Activated CD4-positive, alpha-beta T cell treated with anti-CD3 and anti-CD28 coated beads, Interleukin-2, amount 10 ng/mL, durations not matched to agents 7 days and 5 days (primary cell): ENCODE results near the gene NCBP2L. TPM values are rescaled to one million over a fixed set of nuclear protein-coding genes. Genes with fewer than 3 reads are reported as not detected.
A peak's percentile ranks its signal among the peaks of the same experiment; 100 is the strongest.

Source experiments
- CTCF ChIA-PET: fragments of 350-600 bp; sonication (Branson Sonifier 250); formaldehyde crosslinking; loops from one replicate; lab custom pipeline; 2021; ENCODE audit warnings: antibody characterized with exemption; lab: Charles Lee
- POLR2A ChIA-PET: fragments of 350-600 bp; sonication (Branson Sonifier 250); formaldehyde crosslinking; loops from one replicate; lab custom pipeline; 2021; ENCODE audit warnings: antibody characterized with exemption; lab: Charles Lee
- DNase-seq: peaks from one replicate; pipeline ENCODE4 v3.0.0-alpha.2; 2020
- H3K27ac Mint-ChIP-seq: one replicate; pipeline ENCODE4 v1.8.0; 2021; ENCODE audit warnings: mild to moderate bottlenecking, moderate library complexity, mixed read lengths
- H3K27me3 Mint-ChIP-seq: one replicate; pipeline ENCODE4 v1.8.0; 2021; ENCODE audit warnings: mixed read lengths
- H3K36me3 Mint-ChIP-seq: one replicate; pipeline ENCODE4 v1.8.0; 2021; ENCODE audit warnings: low read depth, mixed read lengths
- H3K4me1 Mint-ChIP-seq: one replicate; pipeline ENCODE4 v1.8.0; 2021; ENCODE audit warnings: mixed read lengths
- H3K4me3 Mint-ChIP-seq: one replicate; pipeline ENCODE4 v1.8.0; 2021; ENCODE audit warnings: mild to moderate bottlenecking, moderate library complexity, mixed read lengths
- H3K9me3 Mint-ChIP-seq: one replicate; pipeline ENCODE4 v1.8.0; 2021; ENCODE audit warnings: mixed read lengths
- total RNA-seq, 2 experiments: library from RNA; stranded (reverse); gene quantifications; one replicate each; pipeline ENCODE4 v1.2.3, GENCODE V29; 2021

NCBP2L gene
- total RNA-seq, result not detected

DNA sequence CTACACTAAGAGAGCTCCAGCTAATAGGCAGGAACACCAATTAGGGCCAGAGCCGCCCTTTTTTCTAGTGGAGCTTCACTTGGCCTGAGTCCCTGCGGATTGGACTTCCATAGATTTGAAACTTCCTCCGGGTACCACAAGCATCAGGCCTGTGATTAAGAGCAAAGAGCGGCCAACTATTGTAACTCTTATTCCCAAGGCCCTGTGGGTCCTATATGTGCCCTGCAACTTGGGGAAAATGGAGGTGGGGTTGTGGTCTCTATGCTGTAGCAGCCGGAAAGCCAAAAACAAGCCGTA is at the start of gene NCBP2L:
NCBP2L (plus strand) TSS at position 198 of the 297 bp plus-strand sequence. CDS start 16,488 bp downstream, outside the sequence.
- H3K27me3 Mint-ChIP-seq, result peaks cover 6% of the 10 kb centered on the region
- peaks cover 12% of the 10 kb centered on the region for H3K4me1 Mint-ChIP-seq
- ChIA-PET POLR2A (no interaction called here), CTCF (interaction anchor here (0.7 to 3.6 kb wide), 16 partner anchors 9 to 317 kb away, joined by 3 to 35 read pairs (median 4); partner anchors contain the start of gene PRPS1)
- no peak for DNase-seq
- H3K27ac Mint-ChIP-seq, result peak within 1 kb of the TSS; percentile 73
- H3K4me3 Mint-ChIP-seq, result peak within 1 kb of the TSS; percentile 78
- no peaks in the 10 kb centered on the region for H3K36me3 Mint-ChIP-seq
- H3K9me3 Mint-ChIP-seq, result no peaks in the 10 kb centered on the region

DNA sequence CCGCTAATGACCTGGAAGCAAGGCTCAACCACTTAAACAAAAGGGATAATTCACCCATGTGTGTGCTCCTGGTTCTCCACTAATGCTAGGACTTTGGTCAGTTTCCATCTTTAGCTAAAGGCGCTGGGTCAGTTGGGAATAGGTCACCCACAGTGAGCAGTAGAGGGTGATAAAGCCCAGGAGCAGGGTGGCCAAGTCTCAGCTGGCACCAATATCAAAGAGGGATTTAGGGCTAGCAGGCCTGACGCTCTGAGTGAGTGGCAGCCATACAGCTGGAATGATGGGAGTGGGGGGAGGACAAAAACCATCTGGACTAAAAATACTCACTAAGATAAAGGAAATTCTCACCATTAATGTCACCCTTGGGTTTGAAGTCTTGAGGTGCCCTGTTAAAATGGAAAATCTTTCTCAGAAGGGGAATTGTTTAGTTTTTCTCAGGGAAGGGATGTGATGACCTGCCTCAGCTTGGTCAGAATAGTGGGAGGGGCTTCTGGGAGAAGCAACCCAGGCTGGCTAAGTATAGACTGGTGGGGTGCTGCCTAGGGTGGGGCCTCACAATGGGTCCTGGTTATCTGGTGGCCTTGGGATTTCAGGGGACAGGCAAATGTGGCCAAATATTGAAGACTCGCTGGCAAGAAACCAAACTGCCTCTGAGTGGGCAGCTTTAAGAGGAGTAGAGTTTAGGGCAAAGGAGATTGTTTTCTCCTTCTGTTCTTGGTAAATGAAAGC is 49.0 kb upstream of the NCBP2L start:
- H3K4me1 Mint-ChIP-seq, result peaks cover 2% of the 10 kb centered on the region
- H3K27ac Mint-ChIP-seq, result no peak overlapping the region
- H3K9me3 Mint-ChIP-seq, result no peaks in the 10 kb centered on the region
- CTCF ChIA-PET, result interaction anchor here (1.0 to 2.2 kb wide), 5 partner anchors 10 to 56 kb away, joined by 5 to 13 read pairs (median 7); no protein-coding TSS in a partner anchor
- POLR2A ChIA-PET, result no interaction called here
- no peak overlapping the region for H3K4me3 Mint-ChIP-seq
- no peaks in the 10 kb centered on the region for H3K27me3 Mint-ChIP-seq
- DNase-seq, result no peak
- H3K36me3 Mint-ChIP-seq, result no peaks in the 10 kb centered on the region

DNA sequence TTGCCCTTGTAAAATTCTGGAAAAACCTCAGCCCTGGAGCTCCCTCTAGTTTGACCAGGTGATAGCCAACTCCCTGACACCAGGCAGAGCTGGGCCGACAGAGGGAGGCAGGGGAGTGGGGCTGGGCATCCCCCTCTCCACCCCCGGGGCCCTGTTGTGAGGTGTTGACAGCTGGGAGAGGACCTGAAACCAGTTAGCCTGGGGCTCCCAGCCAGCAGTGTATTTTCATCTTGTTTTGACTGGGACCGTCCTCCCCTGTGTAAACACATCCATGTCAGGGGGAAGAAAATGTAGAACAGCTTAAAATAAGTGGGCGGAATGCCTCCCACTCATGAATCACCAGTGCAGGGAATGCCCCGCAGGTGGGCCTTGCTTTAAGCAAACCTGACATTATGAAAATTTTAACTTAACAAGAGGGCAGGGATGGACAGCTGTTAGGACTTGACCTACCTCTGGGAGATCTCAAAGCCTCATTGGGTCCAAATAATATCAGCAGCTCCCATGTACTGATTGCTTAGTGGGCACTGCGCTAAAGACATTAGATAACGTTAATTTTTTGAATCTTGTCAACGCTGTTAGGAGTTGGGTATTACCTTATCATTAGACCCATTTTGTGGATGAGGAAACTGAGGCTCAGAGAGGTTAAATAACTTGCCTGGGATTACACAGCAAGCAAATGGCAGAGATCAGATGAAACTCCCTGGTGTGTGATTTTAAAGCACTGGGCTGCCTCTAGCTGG is 47.8 kb upstream of the NCBP2L start:
- ChIA-PET POLR2A (no interaction called here), CTCF (interaction anchor here (0.9 to 2.2 kb wide), 5 partner anchors 11 to 57 kb away, joined by 3 to 13 read pairs (median 5); no protein-coding TSS in a partner anchor)
- DNase-seq, result no peak
- Mint-ChIP-seq H3K4me3 (no peak overlapping the region), H3K9me3 (no peaks in the 10 kb centered on the region), H3K4me1 (peaks cover 2% of the 10 kb centered on the region), H3K27me3 (no peaks in the 10 kb centered on the region), H3K36me3 (no peaks in the 10 kb centered on the region), H3K27ac (no peak overlapping the region)

DNA sequence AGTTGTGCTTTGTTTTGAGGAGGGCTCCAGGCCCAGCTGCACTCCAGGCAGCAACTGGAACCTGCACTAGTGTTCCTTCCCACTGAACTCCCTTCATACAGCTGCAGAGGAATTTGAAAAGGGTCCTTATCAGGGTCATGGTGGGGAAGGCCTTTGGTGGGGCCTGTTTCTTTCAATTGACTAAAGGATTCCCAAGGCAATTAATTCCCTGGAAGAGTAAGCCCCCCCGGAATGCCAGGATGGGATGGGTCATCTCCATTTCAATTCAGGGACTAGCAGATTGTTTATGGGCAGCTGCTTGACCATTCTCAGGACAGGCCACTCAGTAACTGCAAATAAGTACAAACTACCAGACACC is 47.3 kb upstream of the NCBP2L start:
- no peaks in the 10 kb centered on the region for H3K36me3 Mint-ChIP-seq
- H3K9me3 Mint-ChIP-seq, result no peaks in the 10 kb centered on the region
- ChIA-PET POLR2A (no interaction called here), CTCF (interaction anchor here (2.0 to 2.2 kb wide), 2 partner anchors 10 to 12 kb away, joined by 9 to 13 read pairs; no protein-coding TSS in a partner anchor)
- no peak overlapping the region for H3K4me3 Mint-ChIP-seq
- peaks cover 3% of the 10 kb centered on the region for H3K4me1 Mint-ChIP-seq
- H3K27me3 Mint-ChIP-seq, result no peaks in the 10 kb centered on the region
- no peak overlapping the region for H3K27ac Mint-ChIP-seq
- DNase-seq, result no peak

DNA sequence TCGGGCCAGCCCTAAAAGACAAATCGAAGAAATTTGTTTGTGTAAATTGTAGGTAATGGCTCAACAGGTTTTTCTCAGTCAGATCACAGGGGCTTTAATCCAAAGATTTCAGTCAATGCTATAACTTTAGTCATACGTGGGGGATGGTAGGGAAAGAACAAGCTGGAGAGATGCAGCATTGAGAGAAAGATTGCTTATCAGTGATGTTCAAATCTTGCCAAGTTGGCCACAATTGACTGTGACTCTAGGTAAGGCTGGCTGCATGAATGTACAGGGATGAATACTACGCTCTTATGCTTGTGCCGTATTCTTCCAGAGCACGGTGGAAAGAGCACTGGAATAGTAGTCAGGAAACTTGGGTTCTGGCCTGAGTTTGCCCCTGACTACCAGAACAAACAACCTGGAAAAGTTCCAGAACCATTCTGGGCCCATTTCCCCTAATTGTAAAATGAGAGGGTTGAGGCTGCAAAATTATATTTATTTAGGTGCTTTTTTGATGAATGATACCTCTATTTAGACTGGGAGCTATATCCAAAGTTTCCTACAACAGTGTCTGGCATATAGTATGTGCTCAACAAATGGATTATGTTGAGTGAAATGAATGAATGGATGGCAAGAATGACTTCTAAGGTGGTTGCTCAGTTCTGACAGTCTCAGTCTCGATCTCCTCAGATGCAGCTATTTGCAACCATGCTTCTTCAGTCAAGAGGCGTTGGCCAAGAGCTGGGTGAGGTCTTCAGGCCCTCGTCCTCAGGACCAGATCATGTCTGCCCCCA is 46.4 kb upstream of the NCBP2L start:
- no peak for DNase-seq
- peaks cover 3% of the 10 kb centered on the region for H3K4me1 Mint-ChIP-seq
- ChIA-PET CTCF (interaction anchor here (1.0 kb wide), 1 partner anchor 13 kb away, joined by 4 read pairs; no protein-coding TSS in a partner anchor), POLR2A (no interaction called here)
- H3K27ac Mint-ChIP-seq, result no peak overlapping the region
- H3K27me3 Mint-ChIP-seq, result no peaks in the 10 kb centered on the region
- no peaks in the 10 kb centered on the region for H3K36me3 Mint-ChIP-seq
- no peak overlapping the region for H3K4me3 Mint-ChIP-seq
- H3K9me3 Mint-ChIP-seq, result no peaks in the 10 kb centered on the region

DNA sequence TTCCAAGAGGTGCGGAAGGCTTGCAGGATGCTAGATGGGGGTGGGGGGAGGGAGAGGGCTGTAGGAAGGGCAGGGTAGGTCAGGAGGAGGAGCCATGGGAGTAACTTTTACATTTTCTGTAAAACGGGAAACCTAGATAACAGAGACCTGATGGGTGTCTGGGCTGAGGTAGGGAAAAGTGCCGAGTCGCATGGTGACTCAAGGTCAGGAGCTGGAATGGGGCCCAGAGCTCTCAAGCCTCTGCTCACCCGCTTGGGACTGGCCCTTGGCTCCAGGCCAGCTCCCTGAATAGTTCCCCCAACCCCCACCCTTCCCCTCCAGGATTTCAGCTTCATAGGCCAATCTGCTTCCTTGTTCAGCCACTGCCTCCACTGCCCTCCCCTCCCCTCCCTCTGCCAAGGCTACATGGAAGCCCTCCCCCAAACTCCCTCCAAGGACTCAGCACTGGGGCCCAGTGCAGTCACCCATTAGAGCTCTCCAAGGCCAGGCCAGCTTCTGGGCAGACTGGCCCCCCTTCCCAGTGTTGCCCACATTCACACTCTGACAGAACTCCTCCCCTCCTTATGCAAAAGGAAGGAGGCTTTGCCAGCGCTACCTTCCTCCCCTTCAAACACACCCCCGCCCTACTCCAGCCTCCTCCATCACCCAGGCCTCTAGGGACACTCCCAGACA is 45.6 kb upstream of the NCBP2L start:
- Mint-ChIP-seq H3K36me3 (no peaks in the 10 kb centered on the region), H3K9me3 (no peaks in the 10 kb centered on the region), H3K27ac (no peak overlapping the region), H3K4me1 (peaks cover 3% of the 10 kb centered on the region), H3K27me3 (no peaks in the 10 kb centered on the region), H3K4me3 (no peak overlapping the region)
- ChIA-PET POLR2A (no interaction called here), CTCF (interaction anchor here (1.0 kb wide), 1 partner anchor 12 kb away, joined by 4 read pairs; no protein-coding TSS in a partner anchor)
- DNase-seq, result no peak

DNA sequence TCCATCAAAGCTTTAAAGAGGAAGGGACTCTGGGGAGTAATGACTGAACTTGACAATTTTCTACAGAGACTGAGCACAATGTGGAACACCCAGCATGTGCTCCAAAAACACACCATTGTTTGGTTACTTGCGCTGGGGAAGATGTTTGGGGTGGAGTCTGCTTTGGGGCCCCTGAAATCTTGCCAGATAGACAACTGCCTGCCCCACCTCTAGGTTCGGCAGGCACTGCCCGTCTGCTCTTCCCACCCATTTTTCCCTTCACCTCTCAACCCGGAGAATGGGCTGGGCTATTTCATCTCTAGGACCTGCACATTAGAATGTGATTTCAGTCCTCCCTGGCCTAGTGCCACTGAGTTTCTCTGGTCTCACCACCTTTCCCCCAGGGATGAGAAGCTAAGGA is 43.8 kb upstream of the NCBP2L start:
- Mint-ChIP-seq H3K4me3 (no peak overlapping the region), H3K36me3 (no peaks in the 10 kb centered on the region), H3K27me3 (no peaks in the 10 kb centered on the region), H3K9me3 (no peaks in the 10 kb centered on the region), H3K27ac (no peak overlapping the region), H3K4me1 (peaks cover 3% of the 10 kb centered on the region)
- DNase-seq, result no peak
- ChIA-PET POLR2A (no interaction called here), CTCF (interaction anchor here (1.0 kb wide), 1 partner anchor 8 kb away, joined by 5 read pairs; no protein-coding TSS in a partner anchor)

DNA sequence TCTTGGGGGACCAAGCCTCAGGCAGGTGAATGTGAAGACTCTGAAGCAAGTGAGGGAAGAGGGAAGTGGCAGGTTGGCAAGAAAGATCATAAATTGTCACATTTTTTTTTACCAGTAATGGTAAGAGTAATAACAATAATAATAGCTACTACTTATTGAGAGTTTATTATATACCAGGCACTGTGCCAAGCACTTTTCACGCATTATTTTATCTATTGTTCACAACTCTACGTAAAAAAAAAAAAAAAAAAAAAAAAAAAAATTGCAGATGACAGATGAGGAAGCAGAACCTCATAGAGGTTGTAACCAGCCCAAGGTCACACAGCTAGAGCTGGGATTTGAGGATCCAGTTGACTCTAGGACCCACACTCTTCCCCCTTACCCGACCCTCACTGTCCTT is 42.9 kb upstream of the NCBP2L start:
- no peaks in the 10 kb centered on the region for H3K27me3 Mint-ChIP-seq
- CTCF ChIA-PET, result interaction anchor here (0.6 kb wide), 1 partner anchor 44 kb away, joined by 3 read pairs; no protein-coding TSS in a partner anchor

DNA sequence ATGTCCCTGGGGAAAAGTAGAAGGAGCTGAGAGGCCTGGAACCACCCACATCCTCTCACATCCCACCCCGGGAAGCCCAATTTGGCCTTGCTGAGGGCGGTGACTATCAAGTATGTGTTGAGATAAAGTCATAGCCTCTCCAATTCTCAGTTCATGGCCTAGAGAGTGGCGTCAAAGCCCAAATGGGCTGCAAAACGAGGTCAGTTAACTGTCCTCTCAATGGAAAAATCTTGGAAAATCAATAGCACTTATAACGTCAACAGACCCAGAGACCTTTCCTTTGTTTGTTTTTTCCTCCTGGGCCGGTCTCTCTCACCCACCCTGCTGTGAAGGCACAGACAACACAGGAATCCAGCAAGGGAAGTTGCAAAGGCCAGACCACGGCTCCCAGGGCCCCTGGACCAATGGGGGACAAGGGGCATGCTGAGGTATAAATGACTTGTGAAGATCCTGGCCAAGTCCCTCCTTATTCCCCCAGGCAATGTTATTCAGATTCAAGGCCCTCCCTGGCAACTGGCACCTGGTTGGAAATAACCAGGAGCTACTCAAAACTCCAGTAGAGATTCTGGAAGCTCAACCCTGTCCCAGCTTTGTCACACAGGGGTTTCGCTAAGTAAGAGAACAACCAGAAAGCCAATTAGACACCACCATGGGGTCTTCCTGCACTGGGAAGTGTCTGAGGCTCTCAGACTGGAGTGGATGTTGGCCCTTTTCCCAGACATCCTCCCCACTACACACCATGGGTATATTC is 40.6 kb upstream of the NCBP2L start:
- DNase-seq, result no peak
- no peaks in the 10 kb centered on the region for H3K9me3 Mint-ChIP-seq
- peaks cover 21% of the 10 kb centered on the region for H3K4me1 Mint-ChIP-seq
- no peaks in the 10 kb centered on the region for H3K27me3 Mint-ChIP-seq
- POLR2A ChIA-PET, result no interaction called here
- no peak overlapping the region for H3K4me3 Mint-ChIP-seq
- CTCF ChIA-PET, result interaction anchor here (1.0 kb wide), 1 partner anchor 83 kb away, joined by 3 read pairs; no protein-coding TSS in a partner anchor
- H3K27ac Mint-ChIP-seq, result no peak overlapping the region
- no peaks in the 10 kb centered on the region for H3K36me3 Mint-ChIP-seq

More for the DNA sequence above, 42.9 kb upstream of the NCBP2L start:
- no peaks in the 10 kb centered on the region for H3K36me3 Mint-ChIP-seq
- no peaks in the 10 kb centered on the region for H3K9me3 Mint-ChIP-seq
- H3K27ac Mint-ChIP-seq, result no peak overlapping the region
- no peak overlapping the region for H3K4me3 Mint-ChIP-seq
- peaks cover 3% of the 10 kb centered on the region for H3K4me1 Mint-ChIP-seq
- POLR2A ChIA-PET, result no interaction called here
- DNase-seq, result no peak

DNA sequence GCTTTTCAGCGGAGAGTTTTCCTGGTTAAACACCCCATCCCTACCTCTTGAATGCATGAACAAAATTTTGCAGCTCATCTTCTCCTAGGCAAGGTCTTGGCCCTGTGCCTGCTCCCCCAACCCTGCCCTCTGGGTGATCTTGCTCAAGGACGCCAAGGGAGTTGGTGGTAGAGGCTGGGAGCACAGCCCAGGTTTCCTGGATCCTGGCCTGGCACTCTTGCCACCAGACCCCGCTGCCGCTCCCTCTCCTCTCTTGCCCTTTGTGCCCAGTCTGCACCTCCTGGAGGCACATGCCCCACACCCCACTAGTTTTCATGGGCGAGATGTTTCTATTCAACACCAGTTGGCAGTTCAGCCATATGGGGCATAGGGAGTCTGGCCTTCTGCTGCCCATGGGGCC is 39.3 kb upstream of the NCBP2L start:
- Mint-ChIP-seq H3K4me3 (no peak overlapping the region), H3K9me3 (no peaks in the 10 kb centered on the region), H3K36me3 (no peaks in the 10 kb centered on the region), H3K4me1 (peaks cover 28% of the 10 kb centered on the region), H3K27me3 (peaks cover 3% of the 10 kb centered on the region), H3K27ac (no peak overlapping the region)
- POLR2A ChIA-PET, result no interaction called here
- CTCF ChIA-PET, result interaction anchor here (1.0 kb wide), 2 partner anchors 10 to 84 kb away, joined by 3 read pairs; no protein-coding TSS in a partner anchor
- DNase-seq, result no peak

DNA sequence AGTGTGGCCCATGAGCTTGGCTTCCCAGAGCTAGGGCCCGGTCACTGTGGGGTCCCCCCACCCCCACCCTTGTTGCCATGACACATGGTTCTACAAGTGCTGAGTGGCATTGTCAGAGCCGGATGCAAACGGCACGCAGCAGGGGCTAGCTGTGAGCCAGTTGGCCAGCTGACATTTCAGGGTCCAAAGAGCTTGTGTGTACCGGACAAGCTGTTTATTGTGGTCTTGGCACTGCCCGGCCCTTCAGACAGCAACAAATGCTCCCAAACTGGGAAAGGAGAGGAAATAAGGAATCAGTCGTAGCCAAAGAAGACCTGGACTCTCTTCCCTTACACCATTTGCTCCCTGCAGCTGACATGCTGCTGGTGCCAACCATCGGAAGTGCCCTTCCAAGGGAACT is 38.8 kb upstream of the NCBP2L start:
- Mint-ChIP-seq H3K4me3 (no peak overlapping the region), H3K27ac (no peak overlapping the region), H3K36me3 (no peaks in the 10 kb centered on the region), H3K9me3 (no peaks in the 10 kb centered on the region), H3K27me3 (peaks cover 3% of the 10 kb centered on the region), H3K4me1 (peaks cover 28% of the 10 kb centered on the region)
- DNase-seq, result no peak
- POLR2A ChIA-PET, result no interaction called here
- CTCF ChIA-PET, result interaction anchor here (1.0 kb wide), 1 partner anchor 10 kb away, joined by 3 read pairs; no protein-coding TSS in a partner anchor
